Mesendoderm (in vitro differentiated cells): ENCODE results near the gene LIN7B.

ENCODE experiments used
- DNase-seq: peaks from one replicate; pipeline ENCODE4 v3.0.0; 2013
- H2AK5ac ChIP-seq: 2 replicates; pipeline ENCODE4 v1.6.1; 2013; ENCODE audit warnings: low read length, inconsistent platforms
- H2BK120ac ChIP-seq: 2 replicates; pipeline ENCODE4 v1.6.1; 2013; ENCODE audit warnings: low read depth, mild to moderate bottlenecking, low read length, moderate library complexity, mixed read lengths
- H2BK15ac ChIP-seq: replicated peaks from 2 replicates; pipeline ENCODE4 v1.6.1; 2013; ENCODE audit warnings: low read depth, mild to moderate bottlenecking, moderate library complexity
- H2BK5ac ChIP-seq: 2 replicates; pipeline ENCODE4 v1.6.1; 2013; ENCODE audit warnings: low read length, inconsistent platforms
- H3K18ac ChIP-seq: 2 replicates; pipeline ENCODE4 v1.6.1; 2013; ENCODE audit warnings: mild to moderate bottlenecking, low read length, mixed read lengths
- H3K23ac ChIP-seq: one replicate; pipeline ENCODE4 v1.6.1; 2013; ENCODE audit warnings: low read length
- H3K27ac ChIP-seq: 2 replicates; pipeline ENCODE4 v1.5.1; 2013; ENCODE audit warnings: low read depth, mild to moderate bottlenecking, inconsistent platforms, low read length, moderate library complexity
- H3K27me3 ChIP-seq: 2 replicates; pipeline ENCODE4 v1.6.1; 2013; ENCODE audit warnings: low read length, control low read depth, mild to moderate bottlenecking, inconsistent platforms; ENCODE audit not compliant: insufficient read depth, poor library complexity
- H3K36me3 ChIP-seq: 2 replicates; pipeline ENCODE4 v1.6.1; 2013; ENCODE audit warnings: low read length, inconsistent platforms; ENCODE audit not compliant: control insufficient read depth, insufficient read depth
- H3K4ac ChIP-seq: one replicate; pipeline ENCODE4 v1.6.1; 2013; ENCODE audit warnings: low read depth, mild to moderate bottlenecking, low read length, moderate library complexity
- H3K4me1 ChIP-seq: 2 replicates; pipeline ENCODE4 v1.6.1; 2013; ENCODE audit warnings: low read depth, low read length, inconsistent platforms; ENCODE audit not compliant: control insufficient read depth
- H3K4me2 ChIP-seq: 2 replicates; pipeline ENCODE4 v1.6.1; 2013; ENCODE audit warnings: low read length
- H3K4me3 ChIP-seq: 2 replicates; pipeline ENCODE4 v1.5.1; 2013; ENCODE audit warnings: mild to moderate bottlenecking, low read length
- H3K56ac ChIP-seq: one replicate; pipeline ENCODE4 v1.6.1; 2013; ENCODE audit warnings: low read length
- H3K79me1 ChIP-seq: 2 replicates; pipeline ENCODE4 v1.6.1; 2013; ENCODE audit warnings: low read length, inconsistent platforms
- H3K79me2 ChIP-seq: 2 replicates; pipeline ENCODE4 v1.6.1; 2013; ENCODE audit warnings: mild to moderate bottlenecking, low read length; ENCODE audit not compliant: control insufficient read depth, insufficient read depth
- H3K9ac ChIP-seq: 2 replicates; pipeline ENCODE4 v1.6.1; 2013; ENCODE audit warnings: low read length, inconsistent platforms
- H4K5ac ChIP-seq: one replicate; pipeline ENCODE4 v1.6.1; 2013; ENCODE audit warnings: low read length
- H4K8ac ChIP-seq: one replicate; pipeline ENCODE4 v1.6.1; 2013; ENCODE audit warnings: low read depth, mild to moderate bottlenecking, control low read depth, low read length, moderate library complexity
- WGBS: extraction: QIAGEN DNeasy Blood & Tissue Kit; methylation state at CpG from one replicate; pipeline ENCODE4 v1.1.7; 2013; ENCODE audit warnings: low lambda C conversion rate, missing lambda C conversion rate; ENCODE audit not compliant: insufficient coverage; ENCODE audit errors: extremely low coverage; 5-methylcytosine and 5-hydroxymethylcytosine counted together

LIN7B gene

GRCh38 chr19:49107625-49108459, 6.3 kb upstream of the LIN7B start:
- H3K4me1 ChIP-seq, result no peaks in the 10 kb centered on the region
- no peak overlapping the region for H2BK15ac ChIP-seq
- DNase-seq, result no peak
- no peak overlapping the region for H2AK5ac ChIP-seq
- H2BK5ac ChIP-seq, result no peak overlapping the region
- H3K4ac ChIP-seq, result no peak overlapping the region
- H3K9ac ChIP-seq, result no peak overlapping the region
- H3K27me3 ChIP-seq, result no peaks in the 10 kb centered on the region
- WGBS, result no CpG with 5 or more reads among the region's 93 CpGs
- H3K23ac ChIP-seq, result no peak overlapping the region
- no peak overlapping the region for H2BK120ac ChIP-seq
- no peak overlapping the region for H3K4me2 ChIP-seq
- no peaks in the 10 kb centered on the region for H3K79me1 ChIP-seq
- no peak overlapping the region for H3K27ac ChIP-seq
- H3K79me2 ChIP-seq, result no peaks in the 10 kb centered on the region
- H3K18ac ChIP-seq, result no peak overlapping the region
- H3K36me3 ChIP-seq, result peaks cover 24% of the 10 kb centered on the region
- H4K8ac ChIP-seq, result no peak overlapping the region
- no peak overlapping the region for H3K4me3 ChIP-seq
- H3K56ac ChIP-seq, result no peak overlapping the region
- no peak overlapping the region for H4K5ac ChIP-seq

GRCh38 chr19:49109051-49109450, 5.1 kb upstream of the LIN7B start:
- no peak overlapping the region for H3K56ac ChIP-seq
- H3K4ac ChIP-seq, result no peak overlapping the region
- no peak overlapping the region for H4K5ac ChIP-seq
- no peaks in the 10 kb centered on the region for H3K4me1 ChIP-seq
- no peak overlapping the region for H3K18ac ChIP-seq
- no peak overlapping the region for H3K4me2 ChIP-seq
- H2AK5ac ChIP-seq, result no peak overlapping the region
- H2BK15ac ChIP-seq, result no peak overlapping the region
- no peak for DNase-seq
- no peaks in the 10 kb centered on the region for H3K27me3 ChIP-seq
- H3K79me1 ChIP-seq, result no peaks in the 10 kb centered on the region
- H2BK120ac ChIP-seq, result no peak overlapping the region
- H3K27ac ChIP-seq, result no peak overlapping the region
- H3K23ac ChIP-seq, result no peak overlapping the region
- H3K4me3 ChIP-seq, result no peak overlapping the region
- no peak overlapping the region for H2BK5ac ChIP-seq
- no CpG with 5 or more reads among the region's 5 CpGs for WGBS
- no peak overlapping the region for H3K9ac ChIP-seq
- H3K79me2 ChIP-seq, result no peaks in the 10 kb centered on the region
- no peak overlapping the region for H4K8ac ChIP-seq
- peaks cover 21% of the 10 kb centered on the region for H3K36me3 ChIP-seq

GRCh38 chr19:49109569-49110233, 4.5 kb upstream of the LIN7B start:
- Histone ChIP-seq H3K4ac (no peak overlapping the region), H3K27ac (no peak overlapping the region), H3K4me1 (no peaks in the 10 kb centered on the region), H3K56ac (no peak overlapping the region), H2BK15ac (no peak overlapping the region), H4K5ac (no peak overlapping the region), H3K79me1 (no peaks in the 10 kb centered on the region), H3K9ac (no peak overlapping the region), H3K36me3 (peaks cover 15% of the 10 kb centered on the region), H4K8ac (no peak overlapping the region), H3K4me2 (no peak overlapping the region), H2BK120ac (no peak overlapping the region), H3K79me2 (no peaks in the 10 kb centered on the region), H3K4me3 (no peak overlapping the region), H3K27me3 (no peaks in the 10 kb centered on the region), H3K23ac (no peak overlapping the region), H3K18ac (no peak overlapping the region), H2AK5ac (no peak overlapping the region), H2BK5ac (no peak overlapping the region)
- no CpG with 5 or more reads among the region's 8 CpGs for WGBS
- no peak for DNase-seq

GRCh38 chr19:49110567-49110966, 3.6 kb upstream of the LIN7B start:
- H3K27me3 ChIP-seq, result no peaks in the 10 kb centered on the region
- no peak overlapping the region for H3K4me2 ChIP-seq
- H3K36me3 ChIP-seq, result peaks cover 13% of the 10 kb centered on the region
- no peak overlapping the region for H2BK120ac ChIP-seq
- no peak overlapping the region for H2AK5ac ChIP-seq
- H3K79me1 ChIP-seq, result no peaks in the 10 kb centered on the region
- no peak overlapping the region for H3K9ac ChIP-seq
- no peak overlapping the region for H4K8ac ChIP-seq
- no peak overlapping the region for H3K27ac ChIP-seq
- WGBS, result no CpG with 5 or more reads among the region's 3 CpGs
- no peak overlapping the region for H3K18ac ChIP-seq
- no peak for DNase-seq
- H4K5ac ChIP-seq, result no peak overlapping the region
- H3K23ac ChIP-seq, result no peak overlapping the region
- H2BK5ac ChIP-seq, result no peak overlapping the region
- H3K79me2 ChIP-seq, result no peaks in the 10 kb centered on the region
- no peak overlapping the region for H3K56ac ChIP-seq
- H3K4me1 ChIP-seq, result no peaks in the 10 kb centered on the region
- no peak overlapping the region for H2BK15ac ChIP-seq
- H3K4ac ChIP-seq, result no peak overlapping the region
- H3K4me3 ChIP-seq, result no peak overlapping the region

GRCh38 chr19:49111218-49111998, 2.8 kb upstream of the LIN7B start:
- Histone ChIP-seq H3K4me2 (no peak overlapping the region), H4K8ac (no peak overlapping the region), H2BK120ac (no peak overlapping the region), H3K4me3 (no peak overlapping the region), H2BK5ac (no peak overlapping the region), H4K5ac (no peak overlapping the region), H3K18ac (no peak overlapping the region), H3K56ac (no peak overlapping the region), H3K4ac (no peak overlapping the region), H3K9ac (no peak overlapping the region), H3K4me1 (no peaks in the 10 kb centered on the region), H3K27me3 (no peaks in the 10 kb centered on the region), H3K36me3 (peaks cover 10% of the 10 kb centered on the region), H3K79me2 (no peaks in the 10 kb centered on the region), H3K79me1 (no peaks in the 10 kb centered on the region), H3K27ac (no peak overlapping the region), H2AK5ac (no peak overlapping the region), H2BK15ac (no peak overlapping the region), H3K23ac (no peak overlapping the region)
- no CpG with 5 or more reads among the region's 11 CpGs for WGBS
- DNase-seq, result no peak
